Measurements from ENCODE around the gene P3H1.
"Not testable (repeated sequence)": the region's sequence is repeated elsewhere in the genome, so short reads cannot be mapped to it uniquely, and the experiment has no call there.

P3H1 gene

GRCh38 chr1:42736152-42736551 is 30.7 kb downstream of the P3H1 start:
- FAIRE-seq (no peak), DNase-seq (ENCODE audit: insufficient read length, low spot score) (peak; percentile 60)
- no peak for TF ChIP-seq POLR2A (IDR thresholded peaks at IDR 0.05; ENCODE audit: low read depth, low read length)

- FAIRE-seq = no peak
- no peak for DNase-seq (ENCODE audit: insufficient read length, low spot score)
- TF ChIP-seq POLR2A (IDR thresholded peaks at IDR 0.05; ENCODE audit: low read depth, low read length) = no peak
Measured at GRCh38 chr1:42735477-42736105, 31.2 kb downstream of the P3H1 start.

- FAIRE-seq (no peak), DNase-seq (ENCODE audit: insufficient read length, low spot score) (no peak)
- TF ChIP-seq POLR2A (IDR thresholded peaks at IDR 0.05; ENCODE audit: low read depth, low read length) = no peak
Measured at GRCh38 chr1:42735056-42735455, 31.8 kb downstream of the P3H1 start.

- FAIRE-seq (no peak), DNase-seq (ENCODE audit: insufficient read length, low spot score) (no peak)
- TF ChIP-seq POLR2A (IDR thresholded peaks at IDR 0.05; ENCODE audit: low read depth, low read length) = no peak
Measured at GRCh38 chr1:42734201-42735035, 32.4 kb downstream of the P3H1 start.

- no peak for TF ChIP-seq POLR2A (IDR thresholded peaks at IDR 0.05; ENCODE audit: low read depth, low read length)
- FAIRE-seq = no peak
- no peak for DNase-seq (ENCODE audit: insufficient read length, low spot score)
Measured at GRCh38 chr1:42733415-42734200, 33.2 kb downstream of the P3H1 start.

- DNase-seq (ENCODE audit: insufficient read length, low spot score) (no peak), FAIRE-seq (no peak)
- TF ChIP-seq POLR2A (IDR thresholded peaks at IDR 0.05; ENCODE audit: low read depth, low read length) = no peak
Measured at GRCh38 chr1:42732126-42732680, 34.6 kb downstream of the P3H1 start.

GRCh38 chr1:42731585-42731984 is 35.2 kb downstream of the P3H1 start:
- FAIRE-seq (no peak), DNase-seq (ENCODE audit: insufficient read length, low spot score) (no peak)
- no peak for TF ChIP-seq POLR2A (IDR thresholded peaks at IDR 0.05; ENCODE audit: low read depth, low read length)

- DNase-seq (ENCODE audit: insufficient read length, low spot score) (no peak), FAIRE-seq (no peak)
- TF ChIP-seq POLR2A (IDR thresholded peaks at IDR 0.05; ENCODE audit: low read depth, low read length) = no peak
Measured at GRCh38 chr1:42730988-42731387, 35.8 kb downstream of the P3H1 start.

- FAIRE-seq (no peak), DNase-seq (ENCODE audit: insufficient read length, low spot score) (no peak)
- no peak for TF ChIP-seq POLR2A (IDR thresholded peaks at IDR 0.05; ENCODE audit: low read depth, low read length)
Measured at GRCh38 chr1:42730002-42730401, 36.8 kb downstream of the P3H1 start.

GRCh38 chr1:42725820-42726219 is 41.0 kb downstream of the P3H1 start:
- not testable (repeated sequence) for DNase-seq (ENCODE audit: insufficient read length, low spot score); FAIRE-seq

- TF ChIP-seq POLR2A (IDR thresholded peaks at IDR 0.05; ENCODE audit: low read depth, low read length) = no peak
- no peak for DNase-seq (ENCODE audit: insufficient read length, low spot score)
- FAIRE-seq = no peak
Measured at GRCh38 chr1:42723511-42723910, 43.3 kb downstream of the P3H1 start.

GRCh38 chr1:42722403-42722802 is 44.4 kb downstream of the P3H1 start:
- DNase-seq (ENCODE audit: insufficient read length, low spot score); FAIRE-seq: not testable (repeated sequence)

GRCh38 chr1:42721926-42722325 is 44.9 kb downstream of the P3H1 start:
- no peak for FAIRE-seq
- no peak for DNase-seq (ENCODE audit: insufficient read length, low spot score)
- TF ChIP-seq POLR2A (IDR thresholded peaks at IDR 0.05; ENCODE audit: low read depth, low read length) = no peak

- FAIRE-seq = no peak
- no peak for DNase-seq (ENCODE audit: insufficient read length, low spot score)
- no peak for TF ChIP-seq POLR2A (IDR thresholded peaks at IDR 0.05; ENCODE audit: low read depth, low read length)
Measured at GRCh38 chr1:42720868-42721267, 46.0 kb downstream of the P3H1 start.

GRCh38 chr1:42714441-42714840 is 52.4 kb downstream of the P3H1 start:
- DNase-seq (ENCODE audit: insufficient read length, low spot score); FAIRE-seq: not testable (repeated sequence)

Data from H54 (cell line).